Ishikawa (cell line): Measurements from ENCODE around the gene MPZL2.

Source experiments
- CEBPB ChIP-seq: IDR thresholded peaks from 2 replicates; pipeline ENCODE4 v1.6.1; 2012
- CREB1 ChIP-seq: IDR thresholded peaks from 2 replicates; pipeline ENCODE4 v1.6.1; 2012; ENCODE audit warnings: low read depth
- EGR1 ChIP-seq: IDR thresholded peaks from 2 replicates; pipeline ENCODE4 v1.6.1; 2012
- EP300 ChIP-seq: IDR thresholded peaks from 2 replicates; pipeline ENCODE4 v1.6.1; 2012; ENCODE audit warnings: borderline replicate concordance
- FOXM1 ChIP-seq: IDR thresholded peaks from 2 replicates; pipeline ENCODE4 v1.6.1; 2012; ENCODE audit warnings: low read depth, borderline replicate concordance
- MAX ChIP-seq: IDR thresholded peaks from 2 replicates; pipeline ENCODE4 v1.6.1; 2012
- NFIC ChIP-seq: IDR thresholded peaks from 2 replicates; pipeline ENCODE4 v1.6.1; 2012
- RAD21 ChIP-seq: IDR thresholded peaks from 2 replicates; pipeline ENCODE4 v1.6.1; 2012; ENCODE audit warnings: low read depth
- REST ChIP-seq: IDR thresholded peaks from 2 replicates; pipeline ENCODE4 v1.6.1; 2012; ENCODE audit warnings: low read depth, mild to moderate bottlenecking
- TAF1 ChIP-seq: IDR thresholded peaks from 2 replicates; pipeline ENCODE4 v1.6.1; 2012; ENCODE audit warnings: low read depth, mild to moderate bottlenecking
- TCF12 ChIP-seq: IDR thresholded peaks from 2 replicates; pipeline ENCODE4 v1.6.1; 2012; ENCODE audit warnings: low read depth
- TEAD4 ChIP-seq: IDR thresholded peaks from 2 replicates; pipeline ENCODE4 v1.6.1; 2012
- USF1 ChIP-seq: IDR thresholded peaks from 2 replicates; pipeline ENCODE4 v1.6.1; 2012
- YY1 ChIP-seq: IDR thresholded peaks from 2 replicates; pipeline ENCODE4 v1.6.1; 2012; ENCODE audit warnings: low read depth
- ZBTB7A ChIP-seq: IDR thresholded peaks from 2 replicates; pipeline ENCODE4 v1.6.1; 2012; ENCODE audit warnings: low read depth

Gene MPZL2

GRCh38 chr11:118230088-118230487, 34.0 kb downstream of the MPZL2 start:
- TF ChIP-seq ZBTB7A (no peak), CEBPB (no peak), EGR1 (no peak), TCF12 (no peak), EP300 (no peak), TEAD4 (no peak), MAX (no peak), FOXM1 (no peak), USF1 (no peak), RAD21 (no peak), TAF1 (no peak), YY1 (no peak), CREB1 (no peak), NFIC (no peak), REST (no peak)

GRCh38 chr11:118229274-118229847, 34.7 kb downstream of the MPZL2 start:
- TF ChIP-seq ZBTB7A = no peak
- no peak for TF ChIP-seq CEBPB

GRCh38 chr11:118227865-118228785, 36.0 kb downstream of the MPZL2 start:
- TF ChIP-seq USF1 (no peak), CREB1 (no peak), EGR1 (no peak), CEBPB (no peak), MAX (no peak), TAF1 (no peak), FOXM1 (no peak)

GRCh38 chr11:118226781-118227180, 37.3 kb downstream of the MPZL2 start:
- no peak for TF ChIP-seq TCF12
- no peak for TF ChIP-seq TAF1
- TF ChIP-seq TEAD4 = no peak
- no peak for TF ChIP-seq ZBTB7A

- TF ChIP-seq TAF1 = no peak
- no peak for TF ChIP-seq RAD21
- no peak for TF ChIP-seq MAX
- no peak for TF ChIP-seq ZBTB7A
- TF ChIP-seq TCF12 = no peak
- TF ChIP-seq FOXM1 = no peak
- TF ChIP-seq USF1 = no peak
- TF ChIP-seq TEAD4 = no peak
- no peak for TF ChIP-seq CREB1
- no peak for TF ChIP-seq CEBPB
- no peak for TF ChIP-seq NFIC
These were observed 37.8 kb downstream of the MPZL2 start for GRCh38 chr11:118226296-118226695.

- TF ChIP-seq MAX = no peak
- no peak for TF ChIP-seq CEBPB
- TF ChIP-seq TEAD4 = no peak
- TF ChIP-seq ZBTB7A = no peak
- TF ChIP-seq YY1 = no peak
- no peak for TF ChIP-seq TCF12
- TF ChIP-seq CREB1 = no peak
These were observed 39.4 kb downstream of the MPZL2 start, which contains the start of gene JAML for GRCh38 chr11:118224511-118225188. JAML (minus strand) TSS chr11:118225011; CDS start chr11:118214866, 10,145 bp downstream.

GRCh38 chr11:118223992-118224391, 40.1 kb downstream of the MPZL2 start:
- TF ChIP-seq RAD21 = no peak
- TF ChIP-seq MAX = no peak
- no peak for TF ChIP-seq TEAD4
- TF ChIP-seq REST = no peak
- no peak for TF ChIP-seq EGR1
- TF ChIP-seq CEBPB = no peak
- TF ChIP-seq FOXM1 = no peak
- TF ChIP-seq YY1 = no peak
- no peak for TF ChIP-seq EP300
- no peak for TF ChIP-seq CREB1
- TF ChIP-seq ZBTB7A = no peak
- no peak for TF ChIP-seq NFIC
- no peak for TF ChIP-seq TAF1
- TF ChIP-seq USF1 = no peak
- no peak for TF ChIP-seq TCF12
